HG03108 (cell line): Measurements from ENCODE around the gene PTPRD.

ENCODE experiments used
- ATAC-seq: cut with Tn5 transposase; IDR thresholded peaks from one replicate; pipeline ENCODE4 v1.9.1; 2021; ENCODE audit warnings: moderate library complexity; ENCODE audit not compliant: unreplicated experiment

PTPRD gene

DNA sequence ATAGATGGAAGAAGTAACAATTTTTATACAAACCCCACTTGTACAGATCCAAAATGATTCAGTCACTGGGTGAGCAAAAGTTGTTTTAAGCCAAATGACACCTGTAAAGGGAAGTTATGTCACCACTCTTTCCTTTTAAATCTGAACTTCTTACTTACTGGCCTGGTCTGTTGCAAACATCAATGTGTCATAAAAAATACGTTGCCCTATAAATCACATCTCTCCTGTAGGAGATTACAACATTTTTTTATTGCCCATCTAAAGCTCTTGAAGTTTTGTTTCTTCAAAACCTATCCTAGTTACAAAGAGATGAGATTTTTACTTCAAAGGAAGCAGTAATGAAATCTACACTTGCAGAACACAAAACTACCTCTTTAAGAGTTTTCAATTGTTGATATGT is 1725.4 kb downstream of the PTPRD start:
- ATAC-seq: no peak

DNA sequence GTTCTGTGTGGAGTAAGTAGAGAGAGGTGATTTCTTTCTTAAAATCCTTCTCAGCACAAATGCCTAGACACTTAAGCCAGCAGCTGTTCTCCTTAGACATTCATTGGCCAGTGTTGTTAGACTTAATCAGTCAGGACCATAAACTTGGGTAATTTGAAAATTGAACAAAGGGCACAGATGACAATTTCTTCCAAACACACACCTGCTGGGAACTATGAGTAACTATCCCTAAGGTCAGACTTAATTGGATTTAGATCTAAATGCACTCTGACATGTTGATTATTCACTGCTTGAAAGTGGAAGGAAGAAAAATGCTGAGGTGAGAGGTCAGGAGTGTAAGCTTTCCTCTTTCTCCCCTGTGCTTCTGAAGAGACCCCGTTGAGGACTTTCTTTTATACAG is 1729.5 kb downstream of the PTPRD start:
- no peak for ATAC-seq

DNA sequence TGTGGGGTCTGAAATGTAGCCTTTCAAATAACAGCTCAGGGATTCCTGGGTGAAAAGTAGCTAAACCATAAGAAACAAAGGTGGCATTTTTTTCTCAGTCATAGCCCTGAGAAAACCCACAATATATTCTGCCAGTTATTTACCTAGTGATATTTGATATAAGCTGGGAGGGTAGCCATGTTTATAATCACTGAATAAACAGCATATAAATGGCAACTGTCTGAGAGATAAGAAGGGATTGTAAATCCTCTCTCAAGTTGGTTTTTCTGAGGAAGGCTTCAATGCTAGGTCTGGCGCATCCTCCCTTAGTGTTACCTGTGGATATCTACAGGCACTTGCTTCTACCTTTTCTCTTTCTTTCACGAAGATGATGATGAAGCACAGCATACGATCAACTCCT is 1732.7 kb downstream of the PTPRD start:
- ATAC-seq: no peak

DNA sequence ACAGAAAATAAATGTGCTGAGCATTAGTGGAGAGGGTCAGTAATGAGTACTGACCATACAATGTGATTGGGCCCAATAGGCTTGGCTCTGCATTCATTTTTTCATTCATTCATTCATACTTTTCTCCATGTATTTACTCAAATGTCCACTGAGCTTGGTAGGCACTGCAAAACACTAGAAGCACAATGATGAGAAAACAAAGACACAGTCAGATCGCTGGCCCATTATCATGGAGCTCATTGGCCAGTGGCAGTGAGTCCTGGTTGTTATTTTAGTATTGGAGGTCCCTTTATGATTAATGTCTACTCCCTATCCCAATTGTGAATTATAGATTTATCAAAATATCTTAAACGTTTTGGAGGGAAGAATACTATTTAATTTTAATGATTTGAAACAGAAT is 1733.5 kb downstream of the PTPRD start:
- no peak for ATAC-seq

DNA sequence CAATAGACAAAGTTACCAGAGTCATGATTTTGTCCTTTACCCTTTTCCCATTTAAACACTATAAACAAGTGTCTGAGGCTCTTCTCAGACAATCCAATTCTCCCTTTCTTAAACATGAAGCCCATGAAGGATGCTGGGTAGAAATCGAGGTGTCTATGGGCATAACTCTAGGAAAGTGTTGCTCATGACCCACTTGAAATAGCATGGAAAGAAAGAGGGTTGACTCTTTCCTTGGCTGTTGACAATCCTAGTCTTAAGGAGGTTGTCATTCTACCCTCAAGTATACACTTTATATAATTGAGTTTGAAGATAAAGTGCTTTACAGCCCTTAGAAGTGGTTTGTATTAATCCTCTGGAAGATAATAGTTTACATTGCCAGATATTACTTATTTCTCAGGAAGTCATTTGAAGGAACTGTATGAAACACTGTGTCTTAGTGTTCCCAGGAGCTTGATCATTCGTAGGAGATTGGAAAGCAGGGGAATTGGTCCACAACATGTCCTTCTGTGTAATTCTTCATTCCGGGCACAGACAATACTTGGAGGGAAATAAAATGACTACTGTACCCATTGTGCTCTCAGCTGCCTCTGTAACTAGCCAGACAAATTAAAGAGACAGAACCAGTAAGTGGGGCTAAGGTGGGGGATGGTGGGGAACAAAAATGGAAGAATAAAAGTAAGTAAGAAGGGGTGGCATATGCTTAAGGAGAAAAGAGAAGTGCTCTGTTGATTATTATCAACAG is 1734.9 kb downstream of the PTPRD start:
- ATAC-seq: no peak

DNA sequence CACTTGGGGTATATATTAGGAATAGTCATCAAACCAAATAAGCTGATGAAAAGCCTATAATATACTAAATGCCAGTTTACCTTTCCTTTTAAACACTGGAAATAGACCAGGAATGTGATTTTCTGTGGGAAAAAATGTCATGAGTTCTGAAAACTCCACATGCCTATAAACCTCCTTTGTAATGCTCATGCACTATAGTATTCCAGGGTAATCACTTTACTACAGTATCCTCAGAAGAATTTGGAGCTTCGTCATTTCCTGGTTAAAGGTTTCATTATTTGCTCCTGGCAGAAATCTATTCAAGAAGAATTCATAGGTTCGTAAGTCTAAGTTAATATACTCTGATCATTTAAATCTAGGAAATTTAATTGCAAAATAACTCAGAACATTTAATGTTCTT is 1736.5 kb downstream of the PTPRD start:
- no peak for ATAC-seq

DNA sequence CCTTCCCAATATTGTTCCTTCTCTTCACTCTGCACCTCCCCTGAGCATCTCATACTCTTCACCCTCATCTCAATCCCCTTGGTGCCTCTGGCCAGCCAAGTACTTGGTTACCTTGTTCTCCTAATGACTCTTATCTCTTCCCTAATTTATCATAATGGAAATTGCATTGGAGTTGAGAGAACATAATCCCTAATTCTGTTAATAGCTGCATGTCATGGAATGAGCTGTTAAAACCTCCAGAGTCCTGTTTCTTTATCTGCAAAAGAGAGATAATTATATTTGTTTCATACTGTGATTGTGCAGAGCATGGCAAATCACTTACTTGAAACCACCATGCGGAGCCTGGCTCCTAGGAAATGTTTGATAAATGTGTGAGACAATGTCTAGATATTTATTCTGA is 1738.3 kb downstream of the PTPRD start:
- ATAC-seq: no peak

DNA sequence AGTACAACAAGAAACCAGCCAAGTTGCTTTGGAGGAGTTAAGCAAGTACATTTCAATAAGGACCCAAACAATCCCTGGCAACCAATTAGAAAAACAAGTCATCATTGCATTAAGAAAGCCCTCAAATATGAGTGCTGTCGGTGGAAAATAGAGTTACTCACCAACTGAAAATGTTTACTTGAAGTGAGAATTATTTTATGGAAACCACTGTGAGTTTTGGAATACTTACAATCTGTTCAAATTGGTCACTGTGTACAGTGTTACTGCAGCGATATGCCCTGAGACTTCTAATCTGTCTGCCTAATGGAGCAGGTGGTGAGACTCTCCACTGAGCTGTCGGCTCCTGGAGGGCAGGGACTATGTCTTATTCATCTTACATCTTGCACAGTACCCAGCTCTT is 1740.0 kb downstream of the PTPRD start:
- no peak for ATAC-seq

DNA sequence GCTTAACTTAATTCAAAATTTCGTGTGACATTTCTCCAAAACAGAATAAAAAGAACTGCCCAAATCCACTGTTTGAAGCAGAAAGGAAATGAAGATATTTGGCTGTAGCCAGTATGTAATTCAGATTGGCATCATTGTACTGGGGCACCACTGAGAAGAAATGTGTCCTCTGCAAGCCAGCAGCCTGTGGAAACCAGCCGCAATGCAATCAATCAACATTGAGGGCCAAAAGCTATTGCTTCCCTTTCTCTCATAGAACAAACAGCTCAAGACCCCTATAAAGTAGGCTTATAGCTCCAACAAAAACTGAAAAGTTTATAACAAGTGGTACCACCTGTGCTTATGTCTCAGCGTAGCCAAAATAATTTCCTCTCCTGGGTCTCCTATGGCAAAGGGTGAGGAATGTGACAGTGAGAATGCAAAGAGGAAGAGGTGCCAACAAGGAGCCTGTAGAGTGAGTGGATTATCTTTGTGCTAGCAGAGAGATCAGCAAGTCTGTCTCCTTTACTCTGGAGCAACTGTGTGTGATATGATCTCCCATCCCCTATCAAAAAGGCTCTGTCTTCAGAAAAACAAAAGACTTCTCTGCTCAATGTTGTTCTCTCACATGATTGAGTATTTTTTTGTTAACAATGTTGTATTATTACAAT is 1740.9 kb downstream of the PTPRD start:
- ATAC-seq: no peak

DNA sequence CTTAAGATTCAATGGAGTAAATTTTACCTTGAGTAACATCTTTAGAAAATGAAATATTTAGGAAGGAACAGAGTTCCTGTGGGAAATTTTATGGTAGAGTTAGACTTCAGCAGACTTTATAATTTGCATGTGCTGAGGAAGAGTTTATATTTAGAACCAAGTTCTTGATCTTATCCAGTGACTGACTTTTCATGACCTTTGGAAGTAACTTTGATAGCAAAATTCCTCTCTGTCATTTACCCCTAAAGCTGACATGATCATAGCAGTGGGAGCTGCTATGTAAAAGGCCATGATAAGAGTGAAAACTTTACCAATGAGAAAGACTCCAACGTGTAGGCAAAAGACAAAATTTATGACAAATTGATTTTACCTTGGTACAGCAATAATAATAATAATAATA is 1741.4 kb downstream of the PTPRD start:
- no peak for ATAC-seq

DNA sequence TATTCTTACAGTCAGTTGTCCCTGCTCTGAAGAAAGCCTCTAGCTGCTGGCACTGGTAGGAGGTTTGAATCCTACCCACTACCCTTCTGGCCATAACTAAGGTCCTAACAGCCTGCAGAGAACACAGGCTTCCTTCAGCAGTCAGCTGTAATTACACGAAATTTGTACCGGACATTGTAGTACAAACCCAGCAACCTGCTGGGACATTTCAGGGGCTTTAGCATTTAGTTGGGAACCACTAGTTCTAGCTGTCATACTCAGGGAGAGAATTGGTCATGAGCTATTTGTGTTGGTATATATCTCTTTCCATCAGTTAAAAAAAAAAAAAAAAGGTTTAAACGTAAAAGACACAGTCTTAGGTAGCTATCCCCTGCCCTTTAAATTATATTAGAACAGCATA is 1743.0 kb downstream of the PTPRD start:
- ATAC-seq: no peak

DNA sequence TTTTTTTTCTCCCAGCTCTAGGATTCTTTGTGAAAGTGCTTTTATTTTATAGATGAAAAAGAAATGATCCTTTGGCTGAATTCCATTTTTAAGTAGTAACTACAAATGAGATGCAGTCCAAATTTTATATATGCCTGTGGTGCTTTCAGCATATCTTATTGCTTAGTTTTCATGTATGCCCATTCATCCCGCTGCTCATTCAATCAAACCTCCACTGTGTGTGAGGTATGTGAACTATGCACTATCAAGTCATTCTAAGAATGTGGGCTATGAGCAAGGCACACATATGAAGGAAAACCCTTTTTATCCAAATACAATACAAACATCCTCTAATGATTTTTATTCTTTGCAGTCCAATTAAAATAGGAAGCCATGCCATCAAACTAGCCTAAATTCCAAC is 1744.2 kb downstream of the PTPRD start:
- ATAC-seq: no peak

DNA sequence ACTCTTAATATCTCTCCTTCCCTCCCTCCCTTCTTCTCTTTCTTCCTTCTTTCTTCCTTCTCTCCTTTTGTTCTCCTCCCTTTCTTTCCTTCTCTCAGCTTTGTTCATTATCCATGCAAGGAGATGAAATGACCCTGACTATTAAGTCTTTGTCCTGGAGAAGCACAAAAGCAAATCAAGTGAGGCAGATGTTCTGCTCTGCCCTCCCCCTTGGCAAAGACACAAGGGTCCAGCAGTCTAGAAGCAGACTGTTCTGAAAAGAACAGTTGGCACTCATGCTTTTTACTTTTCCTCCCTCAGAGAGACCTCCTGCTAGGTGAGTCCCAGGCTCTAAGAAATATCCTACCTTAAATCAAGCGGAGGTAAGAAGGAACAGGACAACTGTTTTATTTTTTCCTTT is 1745.7 kb downstream of the PTPRD start:
- no peak for ATAC-seq

DNA sequence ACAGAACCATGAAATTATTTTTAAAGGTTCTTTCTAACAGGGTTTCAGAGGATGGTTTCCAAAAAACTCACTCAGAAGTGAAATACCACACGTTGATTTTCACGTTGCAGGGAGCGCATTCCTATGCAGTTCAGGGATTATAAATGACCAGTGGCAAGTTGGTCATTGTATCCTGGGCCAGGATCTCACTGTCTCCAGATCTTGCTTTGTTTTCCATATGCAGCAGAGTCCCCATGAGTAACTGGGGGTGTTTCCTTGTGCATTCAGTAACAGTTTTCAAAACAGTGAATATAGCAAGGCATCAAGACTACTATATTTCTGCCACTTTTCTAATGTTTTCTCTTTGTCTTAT is 1748.3 kb downstream of the PTPRD start:
- no peak for ATAC-seq

DNA sequence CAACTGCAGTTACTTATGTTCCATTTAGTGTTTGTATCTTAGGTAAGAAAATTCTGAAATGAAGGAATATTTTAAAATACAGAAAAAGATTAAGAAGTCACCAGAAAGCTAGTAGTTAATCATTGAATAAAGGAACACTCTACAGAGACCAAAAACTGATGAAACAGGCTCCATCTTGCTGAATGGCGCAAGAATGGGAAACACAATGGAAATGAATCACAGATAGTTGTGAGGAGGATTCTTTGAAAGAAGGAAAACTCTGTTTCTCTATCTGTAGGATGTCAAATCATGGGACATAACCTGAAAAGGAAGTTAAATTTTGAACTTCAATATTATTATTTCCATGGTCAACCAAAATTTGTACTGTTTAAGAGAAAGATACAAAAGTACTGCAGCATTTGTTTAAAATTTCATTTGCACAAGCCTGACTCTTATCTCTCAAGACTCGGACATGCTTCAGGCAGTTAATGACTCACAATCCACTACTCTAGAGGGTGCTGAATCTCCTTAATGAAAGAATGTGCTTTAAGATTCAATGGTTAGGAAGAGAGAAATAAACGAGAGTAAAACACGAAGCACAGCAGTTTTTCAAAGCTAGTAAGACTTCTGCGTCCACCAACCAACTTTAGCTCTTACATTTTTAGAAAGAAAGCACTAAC is 1748.8 kb downstream of the PTPRD start:
- no peak for ATAC-seq

DNA sequence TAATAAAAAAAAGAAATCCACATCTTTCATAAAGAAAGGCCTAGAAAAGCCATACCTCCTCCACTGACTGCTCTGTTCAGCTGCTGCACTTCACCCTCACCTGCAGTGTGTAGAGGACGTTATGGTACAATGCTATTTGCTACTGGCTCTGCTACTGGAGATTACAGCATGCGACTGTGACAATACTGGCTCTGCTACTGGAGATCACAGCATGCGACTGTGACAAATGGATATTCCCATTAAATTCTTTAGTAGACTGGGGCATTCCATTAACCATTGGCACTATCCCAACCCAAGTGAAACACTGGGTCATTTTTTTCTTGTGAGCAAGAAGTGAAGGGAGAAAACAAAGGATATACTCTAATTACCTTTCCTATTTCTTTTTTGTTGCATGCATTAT is 1749.7 kb downstream of the PTPRD start:
- ATAC-seq: no peak

DNA sequence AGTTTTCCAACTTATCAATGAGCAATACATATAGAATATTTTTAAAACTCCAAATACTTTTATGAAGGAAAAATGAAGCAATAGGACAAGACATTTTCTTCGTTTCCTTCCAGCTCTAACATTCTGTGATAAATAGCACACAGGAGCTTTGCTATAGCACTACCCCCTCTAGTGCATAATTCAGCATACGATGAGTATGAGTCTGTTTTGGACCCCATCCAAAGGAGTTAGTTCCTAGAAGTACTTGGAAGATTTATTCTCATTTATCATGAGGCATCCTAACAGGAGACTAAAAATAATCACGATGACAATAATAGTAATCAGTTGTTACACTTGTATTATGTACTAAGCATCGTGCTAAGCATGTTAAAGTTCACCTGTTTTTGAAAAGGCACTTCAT is 1751.9 kb downstream of the PTPRD start:
- no peak for ATAC-seq

DNA sequence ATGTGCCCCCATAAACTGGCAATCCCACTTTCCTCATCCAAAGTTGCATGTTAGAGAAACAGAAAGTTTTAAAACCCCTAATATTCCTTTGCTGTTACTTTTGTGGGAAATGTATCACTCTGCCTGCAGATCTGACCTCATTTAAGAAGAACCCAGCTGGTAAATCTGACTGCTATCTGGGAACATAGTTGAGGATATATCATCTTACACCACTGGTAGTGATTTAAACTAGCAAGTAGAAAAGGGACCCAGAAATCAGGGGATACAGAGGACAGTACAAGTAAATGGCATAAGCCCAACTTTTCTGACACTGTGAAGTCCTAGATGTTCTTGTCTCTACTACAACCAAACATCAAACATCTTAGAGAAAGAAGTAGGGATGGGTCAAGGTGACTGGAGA is 1752.7 kb downstream of the PTPRD start:
- no peak for ATAC-seq

DNA sequence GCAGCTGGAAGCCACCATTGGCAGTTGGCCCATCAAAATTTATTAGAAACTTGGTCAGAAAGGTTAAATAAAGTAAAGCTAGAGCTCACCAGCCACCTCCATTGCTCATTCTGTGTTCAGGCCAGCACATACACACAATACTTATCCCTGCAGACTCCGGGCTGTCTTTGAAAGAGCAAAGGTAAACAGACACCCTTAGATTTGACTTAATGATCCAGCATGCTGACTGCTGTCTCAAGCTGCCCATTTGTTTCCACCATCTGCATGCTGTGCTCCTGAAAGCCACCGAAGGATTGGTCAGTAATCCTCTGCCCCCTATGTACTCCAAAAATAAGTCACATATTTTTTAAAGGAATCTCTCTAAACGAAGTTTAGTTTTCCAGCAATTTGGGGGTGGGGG is 1753.4 kb downstream of the PTPRD start:
- ATAC-seq: no peak

DNA sequence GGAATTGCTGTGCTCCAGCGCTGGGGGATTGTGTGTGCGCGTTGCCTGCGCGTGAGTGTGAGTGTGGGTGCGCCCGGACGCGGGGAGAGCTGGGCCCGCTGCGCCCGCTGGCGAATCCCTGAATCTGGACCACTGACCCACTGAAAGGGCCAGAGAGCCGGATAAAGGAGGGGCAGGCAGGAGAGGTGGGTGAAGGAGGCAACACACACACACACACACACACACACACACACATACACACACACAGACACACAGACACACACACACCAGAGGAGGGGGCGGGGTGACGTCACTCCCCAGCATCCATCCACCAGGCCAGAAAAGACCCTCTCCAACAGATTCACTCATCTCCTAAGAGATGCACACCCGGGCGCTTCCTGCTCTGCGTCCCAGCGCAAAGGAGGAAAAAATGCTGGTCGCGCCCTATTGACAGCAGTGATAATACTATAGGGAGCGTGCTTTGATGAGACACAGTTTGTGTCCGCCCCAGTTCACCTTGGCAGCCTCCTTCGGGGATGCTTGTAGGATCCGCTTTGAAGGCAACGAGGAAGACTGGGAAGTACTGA is 1754.1 kb downstream of the PTPRD start:
- ATAC-seq: no peak

DNA sequence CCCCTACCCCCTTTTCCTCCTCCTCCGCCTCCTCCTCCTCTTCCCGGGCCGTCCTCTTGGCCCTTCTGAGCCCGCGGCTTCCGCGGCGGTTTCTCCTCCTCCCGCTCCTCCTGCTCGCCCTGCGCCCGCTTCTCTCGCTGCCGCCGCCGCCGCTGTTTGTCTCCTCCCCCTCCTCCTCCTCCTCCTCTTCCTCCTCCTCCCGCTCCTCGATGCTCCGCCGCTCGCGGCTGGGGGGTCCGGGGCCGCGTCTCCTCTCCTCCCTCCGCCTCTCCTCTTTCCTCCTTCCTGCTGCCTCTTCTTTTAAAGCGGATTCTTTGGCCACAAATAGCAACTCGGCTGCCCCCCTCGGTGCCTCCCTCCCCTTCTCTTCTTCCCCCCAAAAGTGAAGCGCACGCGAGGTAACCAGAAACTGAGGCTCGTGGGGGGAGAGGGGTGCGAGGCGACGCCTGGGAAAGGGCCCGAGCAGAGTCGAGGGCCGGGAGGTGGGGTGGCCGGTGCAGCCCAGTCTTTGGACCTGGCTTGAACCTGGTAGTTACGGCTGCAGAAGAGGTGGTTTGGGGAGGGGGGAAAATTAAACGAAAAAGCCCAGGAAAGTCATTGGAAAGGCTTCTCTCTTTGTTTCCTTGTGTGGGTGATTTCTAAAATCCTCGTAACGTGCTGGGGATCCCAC is 1754.7 kb downstream of the PTPRD start:
- ATAC-seq: no peak
